NCI-H187 (cell line): ENCODE measurements around the gene TNS4.

ENCODE experiments used
- DNase-seq, 2 experiments: peaks; one replicate each; lab custom pipeline; 2025; lab: John Stamatoyannopoulos, UW

TNS4 gene

DNA sequence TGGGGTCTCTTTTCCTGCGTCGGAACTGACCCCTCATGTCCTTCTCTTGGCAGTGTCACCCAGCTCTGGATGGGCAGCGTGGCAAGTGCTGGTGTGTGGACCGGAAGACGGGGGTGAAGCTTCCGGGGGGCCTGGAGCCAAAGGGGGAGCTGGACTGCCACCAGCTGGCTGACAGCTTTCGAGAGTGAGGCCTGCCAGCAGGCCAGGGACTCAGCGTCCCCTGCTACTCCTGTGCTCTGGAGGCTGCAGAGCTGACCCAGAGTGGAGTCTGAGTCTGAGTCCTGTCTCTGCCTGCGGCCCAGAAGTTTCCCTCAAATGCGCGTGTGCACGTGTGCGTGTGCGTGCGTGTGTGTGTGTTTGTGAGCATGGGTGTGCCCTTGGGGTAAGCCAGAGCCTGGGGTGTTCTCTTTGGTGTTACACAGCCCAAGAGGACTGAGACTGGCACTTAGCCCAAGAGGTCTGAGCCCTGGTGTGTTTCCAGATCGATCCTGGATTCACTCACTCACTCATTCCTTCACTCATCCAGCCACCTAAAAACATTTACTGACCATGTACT is 44.9 kb downstream of the TNS4 start:
- DNase-seq = no peak

DNA sequence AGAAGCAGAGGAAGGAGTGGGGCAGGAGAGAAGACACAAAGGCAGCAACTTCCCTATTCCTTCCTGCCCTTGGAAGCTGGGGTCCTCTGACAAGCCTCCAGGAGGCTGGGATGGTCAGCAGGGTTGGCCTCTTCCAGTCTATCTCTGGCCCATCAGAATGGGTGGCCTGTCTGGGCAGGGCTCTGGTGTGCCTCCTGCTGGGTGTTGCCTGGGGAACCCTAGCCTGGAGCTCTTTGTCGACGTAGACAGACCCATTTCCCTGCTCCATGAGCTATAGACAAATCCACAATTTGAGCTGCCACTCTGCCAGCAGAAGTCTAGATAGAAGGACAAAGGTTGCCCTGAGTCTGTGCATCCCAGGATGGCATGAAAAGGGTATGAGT is 46.8 kb downstream of the TNS4 start:
- DNase-seq = no peak

DNA sequence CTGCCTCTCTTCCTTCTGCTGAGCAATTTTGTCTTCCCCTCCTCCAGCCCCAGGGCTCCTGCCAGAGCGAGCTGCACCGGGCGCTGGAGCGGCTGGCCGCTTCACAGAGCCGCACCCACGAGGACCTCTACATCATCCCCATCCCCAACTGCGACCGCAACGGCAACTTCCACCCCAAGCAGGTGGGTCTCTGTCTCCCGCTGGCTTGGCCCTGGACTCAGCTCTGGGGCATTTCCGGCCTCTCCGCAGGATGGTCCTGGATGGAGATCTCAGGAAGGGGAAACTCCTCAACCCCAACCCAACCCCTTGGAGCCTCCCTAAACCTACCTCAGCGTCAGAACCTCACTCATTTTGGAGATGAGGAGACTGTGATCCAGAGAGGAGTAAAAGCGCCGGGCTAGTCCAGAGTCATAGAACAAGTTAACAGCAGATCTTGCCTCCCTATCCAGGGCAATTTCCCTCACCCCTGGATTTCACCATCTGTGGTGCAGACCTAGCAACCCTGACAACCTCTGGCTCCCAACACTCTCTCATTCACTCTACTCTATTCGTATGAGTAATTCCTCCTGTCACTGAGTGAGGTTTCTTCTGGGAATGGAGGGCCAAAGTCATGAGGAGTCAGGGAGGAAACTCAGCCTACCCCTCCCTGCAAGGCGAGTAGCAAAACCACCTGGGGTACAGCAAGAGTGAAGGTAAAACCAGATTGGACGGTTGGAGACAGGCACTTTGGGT is 47.4 kb downstream of the TNS4 start:
- DNase-seq = no peak

DNA sequence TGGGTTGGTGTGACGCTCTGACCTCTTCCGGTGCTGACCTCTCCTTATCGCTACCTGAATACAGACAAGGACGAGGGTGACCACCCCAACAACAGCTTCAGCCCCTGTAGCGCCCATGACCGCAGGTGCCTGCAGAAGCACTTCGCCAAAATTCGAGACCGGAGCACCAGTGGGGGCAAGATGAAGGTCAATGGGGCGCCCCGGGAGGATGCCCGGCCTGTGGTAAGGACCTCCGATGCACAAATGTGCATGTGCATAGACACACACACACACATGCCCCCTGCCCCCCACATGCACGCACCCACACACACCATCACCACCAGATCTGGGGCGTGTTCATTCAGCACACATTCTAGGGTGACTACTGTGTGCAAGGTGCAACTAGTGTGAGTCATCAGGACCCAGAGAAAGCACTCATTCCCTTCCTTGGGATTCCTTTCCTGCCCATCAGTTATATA is 48.5 kb downstream of the TNS4 start:
- DNase-seq = no peak

DNA sequence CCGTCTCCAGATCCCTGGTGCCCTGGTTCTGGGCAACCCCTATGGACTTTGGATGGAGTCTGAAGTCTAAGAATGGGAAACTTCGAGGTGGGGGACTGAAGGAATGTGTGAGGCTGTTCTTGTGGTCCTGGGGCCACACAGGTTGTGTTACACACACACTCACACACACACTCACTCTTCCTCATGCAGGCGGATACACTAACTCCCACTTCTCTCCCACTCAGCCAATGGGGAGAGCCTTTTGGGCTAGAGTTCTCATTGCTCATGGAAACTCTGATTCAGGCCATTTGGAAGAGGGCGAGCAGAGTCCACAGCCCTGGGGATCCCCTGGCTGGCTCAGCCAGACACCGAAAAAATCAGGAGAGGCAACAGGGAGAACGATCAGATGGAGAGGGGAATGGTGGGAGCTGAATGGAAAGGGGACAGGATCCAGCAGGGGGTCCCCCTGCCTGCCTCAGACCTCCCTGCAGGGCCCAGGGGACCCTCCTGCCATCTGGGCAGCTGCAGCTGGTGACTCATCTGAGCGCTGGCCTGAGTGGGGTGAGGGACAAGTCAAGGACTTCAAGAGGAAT is 49.1 kb downstream of the TNS4 start:
- no peak for DNase-seq

DNA sequence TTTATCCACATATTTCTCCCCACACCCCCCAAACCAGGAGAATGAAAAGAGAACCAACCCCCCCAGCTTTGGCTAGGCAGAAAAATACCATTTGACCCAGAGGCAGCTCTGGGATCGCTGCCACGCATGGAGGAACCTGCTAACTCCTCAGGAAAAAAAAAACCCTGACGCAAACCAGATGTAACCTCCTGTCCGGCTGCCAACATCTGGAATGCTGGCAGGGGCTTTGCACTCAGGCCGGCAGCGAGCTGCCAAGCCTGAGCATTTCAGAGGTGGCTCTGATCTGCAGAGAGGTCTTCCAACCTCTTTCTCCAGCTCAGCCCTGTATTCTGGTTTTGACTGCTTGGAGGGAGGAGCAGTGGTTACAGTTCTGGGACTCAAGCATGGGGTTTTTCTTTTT is 50.0 kb downstream of the TNS4 start:
- no peak for DNase-seq

DNA sequence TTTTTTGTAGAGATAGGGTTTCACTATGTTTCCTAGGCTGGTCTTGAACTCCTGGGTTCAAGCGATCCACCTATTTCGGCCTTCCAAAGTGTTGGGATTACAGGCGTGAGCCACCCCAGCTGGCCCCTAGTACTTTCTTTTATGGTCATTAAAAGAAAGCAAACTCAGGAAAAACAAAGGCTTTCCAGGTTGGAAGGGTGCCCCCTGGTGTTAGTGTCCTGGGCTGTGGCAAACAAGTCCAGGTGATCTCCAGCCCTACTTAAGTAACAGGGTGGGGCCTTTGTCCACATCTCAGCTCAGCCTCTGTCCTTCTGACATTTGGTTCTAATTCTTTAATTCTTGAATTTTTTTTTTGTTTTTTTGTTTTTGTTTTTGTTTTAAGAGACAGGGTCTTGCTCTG is 51.2 kb downstream of the TNS4 start:
- no peak for DNase-seq

DNA sequence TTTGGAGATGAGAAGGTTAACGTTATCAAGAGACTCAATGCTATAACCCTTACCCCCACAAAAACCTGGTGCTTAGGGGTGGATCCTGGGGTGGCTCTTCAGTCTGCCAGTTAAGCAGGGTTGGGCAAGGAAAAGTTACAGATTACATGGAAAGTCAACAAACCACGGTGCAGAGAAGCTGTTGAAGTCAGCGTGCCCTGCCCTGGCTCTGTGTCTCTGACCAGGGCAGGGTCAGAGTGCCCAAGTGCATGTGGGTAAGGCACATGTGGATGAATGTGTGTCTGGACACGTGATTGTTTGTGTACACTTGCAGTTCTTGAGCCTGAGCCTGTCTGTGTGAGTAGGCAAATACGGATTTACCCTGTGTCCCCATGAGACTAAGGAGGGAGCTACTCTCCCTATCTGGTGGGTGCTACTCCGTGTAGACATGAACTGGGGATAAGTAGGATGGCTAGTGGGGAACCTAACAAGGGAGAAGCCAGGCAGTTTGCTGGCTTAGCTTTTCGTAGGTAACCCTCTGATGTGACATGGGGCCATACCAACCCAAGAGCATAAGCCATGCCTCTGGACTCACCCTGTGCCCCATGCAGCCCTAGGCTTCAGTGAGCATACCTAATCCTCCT is 52.7 kb downstream of the TNS4 start:
- DNase-seq = no peak

DNA sequence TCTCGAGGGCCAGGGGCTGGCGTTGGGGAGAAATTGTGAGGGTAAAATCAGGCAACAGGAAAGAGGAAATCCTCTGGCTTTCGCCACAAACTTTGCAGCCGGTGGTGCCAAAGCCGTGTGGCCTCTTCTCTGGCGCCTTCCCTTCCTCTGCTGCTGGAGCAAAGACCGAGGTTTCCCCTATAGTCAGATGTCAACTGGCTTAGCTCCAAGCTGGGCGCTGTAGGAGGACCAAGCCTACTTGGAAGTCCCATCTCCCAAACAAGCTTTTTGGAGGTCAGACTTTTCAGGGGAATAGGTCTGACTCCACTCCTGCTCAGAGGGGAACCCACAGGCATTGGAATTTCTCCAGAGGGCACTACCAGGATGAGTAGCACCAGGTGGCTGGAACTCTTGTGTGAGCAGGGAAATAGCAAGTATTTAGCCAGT is 53.2 kb downstream of the TNS4 start:
- DNase-seq = no peak

DNA sequence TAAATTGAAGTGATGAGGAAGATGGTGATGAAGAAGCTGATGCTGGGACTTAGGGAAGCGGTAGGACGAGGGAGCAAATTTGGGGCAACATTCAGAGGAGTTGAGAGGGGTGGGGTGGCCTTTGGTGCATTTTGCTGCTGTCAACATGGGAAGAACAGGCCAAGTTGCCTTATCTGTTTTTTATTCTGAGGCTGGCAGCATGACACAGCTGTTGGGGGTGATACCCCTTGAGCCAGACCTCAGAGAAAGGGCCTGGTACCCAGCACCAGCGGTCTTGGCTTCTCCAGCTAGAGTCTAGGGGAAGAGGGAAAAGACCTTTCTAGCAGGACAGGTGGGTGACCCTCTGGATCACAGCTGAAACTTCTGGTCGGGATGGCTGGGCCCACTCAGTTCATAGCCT is 53.6 kb downstream of the TNS4 start:
- no peak for DNase-seq

DNA sequence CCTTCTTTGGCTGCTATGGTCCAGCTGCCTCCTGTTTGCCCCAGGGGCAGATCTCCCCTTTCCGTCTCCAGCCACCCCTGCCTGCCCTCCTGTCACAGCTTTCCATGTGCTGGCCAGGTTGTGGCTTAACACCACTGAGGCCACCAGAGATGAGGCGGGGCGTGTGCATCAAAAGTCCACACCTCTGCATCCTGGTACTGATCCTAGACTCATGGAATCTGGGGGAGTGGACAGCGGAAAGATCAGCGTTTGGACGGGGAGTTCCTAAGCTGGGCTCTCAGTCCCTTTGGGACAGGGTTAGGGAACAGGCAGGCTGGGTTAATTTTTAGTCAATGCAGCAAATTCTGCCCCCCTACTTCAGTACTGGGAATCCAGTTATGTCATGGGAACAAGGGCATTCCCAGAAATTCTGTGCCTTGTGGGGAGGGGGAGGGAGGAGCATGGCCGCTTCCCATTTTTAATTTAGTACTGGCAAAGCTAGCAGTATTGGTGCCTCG is 54.2 kb downstream of the TNS4 start:
- no peak for DNase-seq

DNA sequence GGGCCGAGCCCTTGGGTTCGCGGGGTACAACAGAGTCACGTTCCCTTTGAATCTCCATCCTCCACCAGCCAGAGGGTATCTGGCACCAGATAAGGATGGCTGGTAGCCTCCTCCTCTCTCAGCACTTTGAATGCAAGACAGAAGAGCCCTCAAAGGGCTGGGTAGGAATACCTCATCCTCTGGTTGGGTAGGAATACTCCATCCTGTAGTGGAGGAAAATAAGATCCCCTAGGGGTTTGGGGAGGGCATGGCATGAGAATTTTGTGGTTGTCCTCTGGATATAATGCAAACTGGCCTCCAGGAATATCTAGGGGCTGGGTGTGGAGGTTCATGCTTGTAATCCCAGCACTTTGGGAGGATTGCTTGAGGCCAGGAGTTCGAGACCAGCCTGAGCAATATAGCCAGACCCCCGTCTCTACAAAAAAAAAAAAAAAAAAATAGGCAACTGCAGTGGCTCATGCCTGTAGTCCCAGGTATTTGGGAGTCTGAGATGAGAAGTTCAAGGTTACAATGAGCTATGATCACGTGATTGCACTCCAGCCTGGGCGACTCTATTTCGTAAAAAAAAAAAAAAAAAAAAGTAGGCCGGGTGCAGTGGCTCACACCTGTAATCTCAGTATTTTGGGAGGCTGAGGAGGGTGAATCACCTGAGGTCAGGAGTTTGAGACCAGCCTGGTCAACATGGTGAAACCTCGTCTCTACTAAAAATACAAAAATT is 55.5 kb downstream of the TNS4 start:
- no peak for DNase-seq

DNA sequence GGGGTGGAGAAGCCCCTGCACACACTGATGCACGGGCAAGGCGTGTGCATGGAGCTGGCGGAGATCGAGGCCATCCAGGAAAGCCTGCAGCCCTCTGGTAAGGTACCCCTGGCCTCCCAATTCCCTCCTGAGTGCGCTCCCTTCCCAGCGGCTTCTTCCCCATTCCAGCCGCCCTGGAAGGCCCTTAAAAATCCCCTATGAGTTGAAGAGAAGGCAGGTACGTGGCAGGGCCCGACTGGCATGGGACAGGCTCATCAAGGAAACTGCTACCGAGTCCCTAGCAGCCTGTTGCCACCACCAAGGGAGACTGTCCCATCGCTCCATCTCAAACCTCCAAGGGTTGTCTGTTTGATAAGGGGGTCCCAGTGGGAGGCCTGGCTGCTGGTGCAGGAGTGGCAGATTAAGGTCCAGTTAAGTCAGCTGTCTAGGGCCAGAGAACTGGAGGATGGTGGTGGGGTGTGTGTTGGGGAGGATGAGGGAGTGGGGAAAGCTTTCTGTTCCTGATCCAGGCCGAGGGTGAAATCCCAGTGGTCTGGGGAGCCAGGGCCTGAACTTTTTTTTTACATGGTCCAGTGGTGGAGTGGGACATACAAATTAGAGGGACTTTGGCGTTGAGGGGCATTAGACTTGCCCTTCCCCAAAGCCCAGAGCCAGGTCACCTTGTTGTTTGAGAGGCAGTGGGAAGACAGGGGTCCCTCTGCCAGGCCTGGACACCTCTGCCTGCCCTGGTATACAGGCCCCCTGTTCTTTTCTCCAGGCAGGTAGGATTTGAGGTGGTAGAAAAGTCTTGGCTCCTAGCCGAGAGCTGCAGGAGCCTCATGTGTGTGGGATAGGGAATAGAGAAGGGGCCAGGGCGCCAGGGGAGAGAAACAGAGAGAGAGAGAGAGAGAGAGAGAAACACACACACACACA is 57.2 kb downstream of the TNS4 start:
- no peak for DNase-seq

DNA sequence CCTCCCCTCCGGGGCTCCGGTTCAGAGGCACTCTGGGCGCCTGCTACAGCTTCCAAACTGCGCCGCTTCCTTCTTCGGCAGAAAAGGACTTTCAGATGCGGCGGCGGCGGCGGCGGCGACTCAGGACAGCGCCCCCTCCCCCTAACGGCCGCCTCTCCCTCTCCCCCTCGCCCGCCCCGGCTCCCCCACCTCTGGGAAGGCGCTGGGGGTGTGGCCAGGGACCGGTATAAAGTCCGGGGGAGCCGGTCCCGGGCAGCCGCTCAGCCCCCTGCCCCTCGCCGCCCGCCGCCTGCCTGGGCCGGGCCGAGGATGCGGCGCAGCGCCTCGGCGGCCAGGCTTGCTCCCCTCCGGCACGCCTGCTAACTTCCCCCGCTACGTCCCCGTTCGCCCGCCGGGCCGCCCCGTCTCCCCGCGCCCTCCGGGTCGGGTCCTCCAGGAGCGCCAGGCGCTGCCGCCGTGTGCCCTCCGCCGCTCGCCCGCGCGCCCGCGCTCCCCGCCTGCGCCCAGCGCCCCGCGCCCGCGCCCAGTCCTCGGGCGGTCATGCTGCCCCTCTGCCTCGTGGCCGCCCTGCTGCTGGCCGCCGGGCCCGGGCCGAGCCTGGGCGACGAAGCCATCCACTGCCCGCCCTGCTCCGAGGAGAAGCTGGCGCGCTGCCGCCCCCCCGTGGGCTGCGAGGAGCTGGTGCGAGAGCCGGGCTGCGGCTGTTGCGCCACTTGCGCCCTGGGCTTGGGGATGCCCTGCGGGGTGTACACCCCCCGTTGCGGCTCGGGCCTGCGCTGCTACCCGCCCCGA is 58.0 kb downstream of the TNS4 start, which contains the start of gene IGFBP4:
TSS of gene IGFBP4 (plus strand) at position 255 of the 792 bp plus-strand sequence. CDS start at position 541, 286 bp downstream.
- no peak for DNase-seq

DNA sequence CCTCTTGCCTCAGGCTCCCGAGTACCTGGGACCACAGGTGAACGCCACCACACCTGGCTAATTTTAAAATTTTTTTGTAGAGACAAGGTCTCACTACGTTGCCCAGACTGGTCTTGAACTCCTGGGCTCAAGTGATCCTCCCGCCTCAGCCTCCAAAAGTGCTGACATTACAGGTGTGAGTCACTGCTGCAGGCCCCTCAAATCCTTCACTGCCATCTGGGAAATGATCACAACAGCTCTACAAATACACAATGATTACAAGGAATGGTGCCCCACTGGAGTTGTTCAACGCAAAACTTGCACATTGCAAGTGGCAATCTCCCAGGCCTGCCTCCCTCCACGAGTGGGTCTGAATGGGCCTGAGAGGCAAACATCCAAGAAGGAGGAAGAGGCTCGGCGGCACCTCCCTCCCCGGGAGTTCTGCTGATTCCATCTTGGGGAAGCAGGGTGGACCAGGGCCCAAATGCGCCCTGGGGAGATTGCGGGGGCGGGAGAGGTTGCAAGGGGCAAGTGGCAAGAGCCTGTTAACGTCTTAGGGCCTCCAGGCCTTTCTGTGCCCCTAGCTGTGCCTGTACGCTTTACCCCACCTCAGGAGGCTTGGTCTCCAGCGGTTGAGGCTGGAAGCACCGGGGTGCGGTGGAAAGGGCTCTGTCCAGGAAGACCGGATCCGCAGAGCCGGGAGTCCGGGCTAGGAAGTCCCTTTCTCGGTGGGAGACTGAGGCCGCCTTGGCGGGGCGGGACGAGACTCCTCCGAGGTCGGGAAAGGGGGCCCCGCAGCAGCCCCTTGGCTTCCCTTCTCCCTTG is 58.8 kb downstream of the TNS4 start:
- no peak for DNase-seq

DNA sequence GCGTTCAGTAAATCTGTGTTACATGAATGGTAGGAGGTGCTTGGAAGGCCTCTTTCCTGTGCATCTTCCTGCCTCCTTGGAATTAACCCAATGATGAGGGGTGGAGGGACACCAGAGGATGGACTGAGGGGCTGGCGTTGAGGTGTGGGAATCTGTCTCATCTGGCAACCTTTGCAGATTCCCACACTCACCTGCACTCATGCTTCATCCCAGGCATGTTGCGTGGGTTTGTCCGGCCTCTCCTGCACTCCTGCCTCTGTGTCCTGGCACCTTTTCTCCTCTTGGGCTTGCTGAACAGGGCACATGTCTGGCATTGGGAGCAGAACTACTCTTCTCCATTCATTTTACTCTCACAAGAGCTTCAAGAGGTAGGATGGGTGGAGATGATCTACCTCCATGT is 61.3 kb downstream of the TNS4 start:
- DNase-seq = no peak

DNA sequence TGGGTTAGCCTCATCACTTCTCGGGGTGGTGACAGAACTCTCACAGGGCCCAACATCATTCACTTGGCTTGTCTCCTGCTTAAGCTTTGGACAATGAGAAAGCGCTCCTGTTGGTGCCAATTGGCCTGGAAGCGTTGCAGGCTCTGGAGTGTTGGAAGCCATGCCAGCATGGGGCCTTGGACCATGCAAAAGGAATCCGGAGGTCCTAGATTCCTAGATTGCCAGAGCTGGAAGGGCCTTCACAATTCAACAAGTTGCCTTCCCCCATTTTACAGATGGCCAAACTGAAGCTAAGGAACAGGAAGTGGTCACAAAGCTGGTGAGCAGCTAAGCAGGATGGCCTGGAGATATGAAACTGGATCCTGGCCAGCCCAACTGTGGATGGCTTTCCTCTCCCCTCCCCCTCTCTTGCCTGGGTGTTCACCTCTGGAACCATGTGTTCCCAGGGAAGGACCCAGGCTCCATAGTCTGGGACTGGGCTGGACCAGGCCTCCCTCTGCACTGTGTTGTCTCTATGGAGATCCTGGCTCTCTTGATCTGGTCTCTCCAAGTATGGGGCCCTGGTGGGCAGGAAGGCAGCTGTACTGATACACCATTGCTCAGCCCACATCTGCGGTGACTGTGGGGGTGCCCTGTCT is 64.2 kb downstream of the TNS4 start:
- no peak for DNase-seq

DNA sequence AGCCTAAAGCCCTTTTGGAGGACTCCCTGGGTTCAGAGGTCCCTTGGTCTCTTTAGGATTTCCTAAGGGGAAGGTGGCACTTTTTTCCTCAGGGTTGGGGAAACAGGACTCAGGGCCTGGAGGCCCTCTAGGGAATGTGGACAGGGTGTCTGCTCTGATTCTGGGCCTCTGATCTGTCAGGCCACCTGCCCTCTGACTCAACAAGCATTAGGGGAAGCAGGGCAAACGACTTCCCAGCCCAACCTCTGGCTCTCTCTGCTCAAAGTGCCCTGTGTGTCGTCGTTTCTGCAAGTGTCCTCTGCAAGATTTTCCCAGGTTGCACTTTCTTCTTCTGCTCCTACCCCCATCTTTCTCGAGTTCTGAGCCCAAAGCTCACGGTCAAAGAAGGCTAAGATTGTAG is 64.8 kb downstream of the TNS4 start:
- no peak for DNase-seq
